CD4-positive, alpha-beta T cell treated with Interleukin-2 at 100 ng/mL for 4 hours (primary cell): ENCODE measurements around the gene ST8SIA6.
"Not testable (repeated sequence)": the region's sequence is repeated elsewhere in the genome, so short reads cannot be mapped to it uniquely, and the experiment has no call there.

ENCODE experiments used
- DNase-seq: peaks from one replicate; pipeline ENCODE4 v3.0.0-alpha.2; 2020; ENCODE audit warnings: low spot score

Gene ST8SIA6

DNA sequence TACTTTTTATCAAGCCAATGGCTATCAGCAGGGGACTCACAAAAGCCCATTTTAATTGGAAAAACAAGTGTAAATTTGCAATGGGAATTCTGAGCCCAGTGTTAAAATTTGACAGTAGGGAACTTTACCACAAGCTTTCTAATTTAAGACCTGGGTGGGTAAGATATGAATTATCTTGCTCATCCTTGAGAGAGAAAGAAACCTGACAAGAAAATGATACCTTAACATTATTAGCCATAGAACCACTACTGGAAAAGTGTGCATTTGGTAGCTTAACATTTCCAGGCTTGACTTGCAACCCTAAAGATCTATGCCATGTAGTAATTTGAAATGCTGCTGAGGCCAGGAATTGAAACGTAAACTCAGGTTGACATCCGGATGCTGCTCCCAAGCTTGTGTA, 2.7 kb upstream of the ST8SIA6 start:
- no peak for DNase-seq

DNA sequence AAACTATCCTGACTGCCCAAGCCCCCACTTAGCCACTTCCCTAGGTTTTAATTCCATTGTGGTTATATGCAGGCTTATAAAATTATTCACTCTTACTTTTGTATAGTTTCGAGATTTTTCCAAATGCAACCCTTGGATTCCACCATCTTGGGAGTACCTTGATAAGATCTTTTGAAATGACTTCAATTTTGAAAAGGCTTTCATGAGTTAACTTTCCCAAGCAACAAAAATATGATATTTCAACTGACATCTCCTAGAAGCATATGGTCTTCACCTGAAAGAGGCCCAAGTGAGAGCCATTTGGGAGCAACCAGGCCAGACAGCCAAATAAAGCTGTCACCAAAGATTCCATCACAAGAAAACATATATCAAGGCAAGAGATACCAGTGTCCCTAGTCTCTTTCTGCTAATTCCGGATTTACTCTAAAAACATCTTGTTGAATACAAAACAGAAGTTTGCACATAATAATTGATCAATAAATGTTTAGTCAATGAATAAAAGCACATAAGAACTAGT, 1.7 kb upstream of the ST8SIA6 start:
- DNase-seq, result no peak

DNA sequence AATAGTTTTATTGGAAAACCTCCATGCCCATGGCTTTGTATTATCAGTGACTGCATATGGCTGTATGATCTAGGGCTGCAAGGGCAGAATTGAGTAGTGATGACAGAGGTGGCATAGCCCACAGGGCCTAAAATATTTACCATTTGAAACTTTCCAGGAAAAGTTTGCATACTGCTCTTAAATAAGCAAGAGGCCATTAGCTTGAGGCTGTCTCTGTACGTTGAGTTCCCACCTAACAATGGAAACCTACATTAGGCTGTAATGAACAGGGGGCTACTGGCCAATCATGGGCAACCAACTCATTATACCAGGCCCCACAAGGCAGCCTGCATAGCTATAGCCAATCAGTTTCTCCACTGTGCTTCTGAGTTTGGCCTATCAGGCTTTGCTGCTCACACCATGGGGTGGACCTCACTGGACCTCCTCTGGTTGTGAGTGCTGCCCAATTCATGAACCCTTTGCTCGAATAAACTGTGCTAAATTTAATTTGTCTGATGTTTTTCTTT, 673 bp upstream of the ST8SIA6 start:
- DNase-seq, result no peak

DNA sequence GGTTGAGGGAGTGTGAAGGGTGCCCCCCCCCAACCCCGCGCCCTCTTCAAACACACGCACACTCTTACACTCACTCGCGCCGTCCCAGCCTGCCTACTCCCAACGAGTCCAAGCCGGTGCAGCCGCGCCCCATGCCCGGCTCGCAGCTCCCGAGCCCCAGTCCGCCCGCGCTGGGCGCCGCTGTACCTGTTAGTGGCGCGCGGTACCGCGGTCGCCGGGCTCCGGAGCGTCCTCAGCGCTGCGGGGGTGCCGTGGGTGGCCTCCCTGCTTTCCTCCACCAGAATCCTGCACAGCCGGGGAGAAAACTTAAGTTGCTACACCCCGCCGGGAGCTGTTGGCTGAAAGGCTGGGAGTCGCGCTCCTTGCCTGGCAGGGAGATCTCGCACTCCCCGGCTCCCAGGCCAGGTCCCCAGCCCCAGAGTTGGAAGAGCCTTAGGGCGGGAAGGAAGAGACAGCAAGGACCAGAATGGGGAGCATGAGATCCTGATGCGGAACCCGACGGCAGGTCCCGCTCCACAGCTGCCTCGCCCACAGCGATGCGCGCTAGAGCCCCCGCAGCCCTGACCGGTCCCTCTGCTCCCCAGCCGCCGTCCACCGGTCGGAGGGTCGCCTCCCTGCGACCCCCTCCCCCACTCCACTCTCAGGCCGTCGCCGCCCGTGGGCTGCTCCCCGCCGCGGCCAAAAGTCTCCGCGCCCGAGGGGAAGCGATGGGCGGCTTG, 863 bp downstream of the ST8SIA6 start:
- DNase-seq, result peak; percentile 26

DNA sequence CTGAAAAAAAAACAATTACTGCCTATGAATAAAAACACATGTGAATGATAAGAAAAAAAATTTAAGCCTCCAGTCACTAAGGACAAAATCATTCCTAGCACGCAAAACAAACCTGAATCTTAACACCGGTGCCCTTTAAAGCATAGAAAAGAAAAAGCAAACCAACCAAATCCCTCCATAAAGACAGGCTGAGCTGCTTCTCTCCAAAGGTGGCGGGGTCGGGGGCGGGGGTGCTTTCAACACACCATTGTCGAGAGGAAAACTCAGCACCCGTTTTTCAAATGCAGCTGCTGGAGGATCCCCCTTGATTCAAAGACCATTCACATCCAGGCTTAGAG, 1.4 kb downstream of the ST8SIA6 start:
- DNase-seq, result no peak

DNA sequence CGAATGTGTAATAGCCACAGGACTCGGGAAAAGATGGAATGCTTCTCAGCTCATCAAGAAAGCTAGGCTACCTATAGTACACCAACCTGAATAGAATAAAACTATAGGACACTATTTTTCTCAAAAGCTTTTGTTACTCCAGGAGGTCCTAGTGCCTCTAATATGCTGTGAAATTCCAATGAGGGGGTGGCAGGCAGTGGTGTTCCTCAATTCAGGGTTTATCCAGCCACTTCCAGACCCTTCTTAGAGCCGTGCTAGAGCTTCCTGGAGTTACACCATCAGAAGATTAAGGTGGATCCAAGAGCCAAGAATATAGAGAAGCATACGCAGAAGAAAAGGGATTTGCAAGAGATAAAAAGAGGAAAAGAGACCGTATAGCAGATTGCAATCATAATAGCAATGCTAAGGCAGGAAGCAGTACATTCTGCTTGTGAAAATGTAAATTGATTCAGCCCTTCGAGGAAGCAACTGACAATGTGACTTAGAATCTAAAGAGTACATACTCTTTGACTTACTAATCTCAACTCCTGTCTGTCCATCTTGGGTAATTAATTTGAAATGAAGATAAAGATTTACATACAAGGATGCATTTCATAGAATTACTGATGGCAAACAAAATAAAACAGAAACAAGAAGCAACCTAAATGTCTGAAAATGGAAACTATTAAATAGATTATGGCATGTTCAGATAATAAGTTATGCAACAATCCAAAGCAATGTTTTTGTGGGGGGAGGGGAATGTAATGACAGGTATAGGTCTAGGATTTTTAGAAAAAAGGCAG, 2.1 kb downstream of the ST8SIA6 start:
- no peak for DNase-seq

DNA sequence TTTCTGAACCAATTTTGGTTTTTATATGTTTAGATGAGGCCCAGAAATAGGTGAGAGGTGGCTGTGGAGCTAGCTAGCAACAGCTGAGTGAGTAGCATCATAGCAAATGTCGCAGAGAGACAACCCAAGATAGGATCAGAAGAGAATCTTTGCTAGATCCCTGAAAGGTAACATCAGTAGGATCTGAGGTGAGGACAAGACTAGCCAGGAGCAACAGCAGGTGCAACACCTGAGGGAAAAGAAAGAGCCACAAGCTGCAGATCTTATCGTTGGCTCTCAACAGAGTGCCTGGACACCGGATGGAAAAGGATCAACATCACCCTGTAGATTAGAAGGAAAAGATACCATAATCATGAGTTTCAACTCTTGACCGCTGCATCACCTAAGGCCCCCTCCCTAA, 4.4 kb downstream of the ST8SIA6 start:
- no peak for DNase-seq

DNA sequence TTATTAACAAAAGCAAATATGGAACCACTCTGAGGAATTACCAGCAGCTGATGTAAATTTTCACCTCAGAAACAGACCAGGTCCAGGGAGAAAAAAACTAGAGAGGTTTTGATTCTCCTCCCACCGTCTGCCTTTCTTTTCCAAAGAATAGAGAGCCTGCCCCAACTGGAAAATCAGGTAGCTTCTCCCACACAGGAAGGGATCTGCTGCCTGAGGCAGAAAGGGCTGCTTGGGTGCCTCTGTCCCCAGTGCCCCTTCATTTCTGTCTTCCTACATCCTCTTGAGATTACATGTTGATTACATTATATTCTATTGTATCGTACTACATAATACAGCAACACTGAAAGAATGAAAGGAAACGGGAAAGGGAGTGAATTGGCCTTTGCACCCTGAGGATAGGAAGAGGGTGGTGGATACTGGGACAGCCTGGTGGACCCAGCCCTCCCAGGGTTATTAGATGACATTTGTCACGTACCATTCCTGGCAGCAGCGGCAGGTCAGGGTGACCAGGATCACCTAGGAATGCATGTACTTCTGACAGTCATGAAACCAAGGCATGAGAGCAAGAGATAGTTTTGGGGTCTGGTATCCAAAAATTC, 8.9 kb downstream of the ST8SIA6 start:
- no peak for DNase-seq

DNA sequence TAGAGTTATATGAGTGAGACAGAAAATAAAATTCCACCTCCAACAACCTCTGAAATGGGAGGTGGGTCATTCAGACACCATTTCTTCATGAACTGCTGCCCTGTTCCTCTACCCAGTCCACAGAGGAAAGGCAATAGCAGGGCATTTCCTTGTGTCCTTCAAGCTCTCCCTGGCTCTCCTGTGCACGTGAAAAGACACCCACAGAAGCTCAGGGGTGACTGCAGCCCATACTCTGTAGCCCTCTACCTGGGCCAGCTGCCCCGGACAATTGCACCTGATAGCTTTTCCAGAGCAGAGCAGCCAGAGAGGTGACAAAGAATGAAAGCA, 10.0 kb downstream of the ST8SIA6 start:
- no peak for DNase-seq

DNA sequence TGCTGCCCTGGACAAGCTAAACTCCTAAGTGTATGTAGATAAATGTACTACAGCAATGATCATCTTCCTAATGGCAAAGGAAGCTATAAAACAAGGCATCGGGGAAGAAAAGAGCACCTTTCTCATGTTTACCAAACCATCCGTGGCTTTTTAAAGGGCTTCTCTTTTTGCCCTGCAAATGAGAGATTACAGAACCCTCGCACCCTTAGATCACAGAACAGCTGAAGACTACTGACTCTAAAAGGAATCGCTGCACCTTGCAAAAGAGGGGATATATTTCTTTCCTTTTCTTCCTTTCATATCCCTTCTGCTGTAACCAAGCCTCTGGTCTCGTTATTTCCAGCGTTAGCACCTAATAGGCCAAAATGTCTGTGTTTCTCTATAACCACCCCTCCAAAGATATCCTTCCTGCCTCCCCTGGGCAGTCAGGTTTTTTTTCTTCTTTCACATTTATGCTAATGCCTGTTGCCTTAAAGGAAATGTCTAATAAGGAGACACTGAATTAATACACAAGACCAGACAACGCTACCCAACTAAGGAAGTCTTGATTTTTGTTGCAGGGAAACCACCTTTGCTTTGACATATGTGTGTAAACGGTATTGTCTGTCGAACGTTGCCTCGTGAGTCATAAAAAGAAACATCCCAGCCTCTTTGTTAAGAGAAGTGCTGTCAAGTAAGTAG, 10.5 kb downstream of the ST8SIA6 start:
- DNase-seq, result peak; percentile 61

DNA sequence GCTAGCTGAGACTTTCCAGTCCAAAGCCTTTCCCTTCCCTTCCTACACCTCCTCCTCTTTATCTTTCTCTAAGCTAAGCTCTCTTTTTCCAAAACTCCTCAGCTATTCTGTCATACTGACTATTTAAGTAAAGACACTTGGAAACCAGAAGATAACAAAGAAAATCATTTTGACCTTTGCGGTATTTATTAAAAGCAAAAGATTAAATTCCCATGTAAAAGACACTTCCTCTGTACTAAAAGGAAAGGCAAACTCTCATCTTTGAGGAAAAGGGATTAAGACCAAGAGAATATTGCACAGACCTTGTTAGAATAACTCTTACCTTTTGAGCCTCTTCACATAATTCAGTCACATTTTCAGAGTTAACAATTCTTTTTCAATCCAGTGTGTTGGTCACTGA, 15.8 kb downstream of the ST8SIA6 start:
- no peak for DNase-seq

DNA sequence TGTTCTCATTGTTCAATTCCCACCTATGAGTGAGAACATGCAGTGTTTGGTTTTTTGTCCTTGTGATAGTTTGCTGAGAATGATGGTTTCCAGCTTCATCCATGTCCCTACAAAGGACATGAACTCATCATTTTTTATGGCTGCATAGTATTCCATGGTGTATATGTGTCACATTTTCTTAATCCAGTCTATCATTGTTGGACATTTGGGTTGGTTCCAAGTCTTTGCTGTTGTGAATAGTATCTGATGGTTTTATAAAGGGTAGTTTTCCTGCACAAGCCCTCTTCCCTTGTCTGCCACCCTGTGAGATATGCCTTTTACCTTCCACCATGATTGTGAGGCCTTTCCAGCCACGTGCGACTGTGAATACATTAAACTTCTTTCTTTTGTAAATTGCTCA, 17.8 kb downstream of the ST8SIA6 start:
- not testable (repeated sequence) for DNase-seq

DNA sequence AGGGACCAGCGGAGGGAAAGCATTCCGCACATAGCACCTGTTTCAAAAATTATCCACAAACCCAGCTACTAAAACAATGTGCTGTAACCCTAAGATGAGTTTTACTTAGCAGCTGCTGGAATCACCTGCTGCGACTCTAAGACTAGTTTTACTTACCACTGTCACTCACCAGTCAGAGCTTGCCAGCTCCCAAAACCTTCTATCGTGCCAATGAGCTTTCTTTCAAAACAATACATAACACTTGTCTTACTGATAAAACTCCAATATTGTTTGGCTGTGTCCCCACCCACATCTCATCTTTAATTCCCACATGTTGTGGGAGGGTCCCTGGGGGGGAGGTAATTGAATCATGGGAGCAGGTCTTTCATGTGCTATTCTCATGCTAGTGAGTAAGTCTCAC, 18.4 kb downstream of the ST8SIA6 start:
- no peak for DNase-seq

DNA sequence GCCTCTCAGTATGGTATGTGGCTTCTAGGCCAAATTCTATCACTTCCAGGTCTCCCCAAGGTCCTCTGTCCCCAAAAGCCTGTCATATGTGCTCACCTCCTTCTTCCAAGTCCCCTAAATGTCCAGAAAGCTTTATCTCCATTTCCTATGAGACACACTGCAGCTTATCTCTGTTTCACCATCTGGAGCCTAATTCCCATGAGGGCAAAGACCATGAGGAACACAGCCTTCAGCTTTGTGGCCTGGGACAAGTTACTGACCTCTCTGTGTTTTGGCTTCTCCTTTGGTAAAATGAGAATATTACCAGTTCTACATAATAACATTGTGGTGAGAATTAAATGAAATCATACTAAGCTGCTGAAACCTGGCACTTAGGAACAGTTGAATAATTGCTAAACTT, 19.2 kb downstream of the ST8SIA6 start:
- DNase-seq, result no peak

DNA sequence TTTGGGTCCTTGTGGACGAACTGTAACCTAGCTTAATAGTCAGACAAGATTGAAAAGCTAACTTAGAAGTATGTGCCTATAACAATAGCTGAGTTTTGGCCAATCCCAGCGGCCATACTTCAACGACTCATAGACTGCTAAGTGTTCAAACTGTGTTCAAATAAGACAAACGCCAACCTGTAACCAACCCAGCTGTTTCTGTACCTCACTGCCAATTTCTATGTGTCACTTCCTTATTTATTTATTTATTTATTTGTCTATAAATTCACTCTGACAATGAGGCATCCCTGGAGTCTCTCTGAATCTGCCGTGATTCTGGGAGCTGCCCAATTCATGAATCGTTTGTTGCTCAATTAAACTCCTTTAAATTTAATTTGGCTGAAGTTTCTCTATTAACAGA, 21.7 kb downstream of the ST8SIA6 start:
- DNase-seq, result no peak

DNA sequence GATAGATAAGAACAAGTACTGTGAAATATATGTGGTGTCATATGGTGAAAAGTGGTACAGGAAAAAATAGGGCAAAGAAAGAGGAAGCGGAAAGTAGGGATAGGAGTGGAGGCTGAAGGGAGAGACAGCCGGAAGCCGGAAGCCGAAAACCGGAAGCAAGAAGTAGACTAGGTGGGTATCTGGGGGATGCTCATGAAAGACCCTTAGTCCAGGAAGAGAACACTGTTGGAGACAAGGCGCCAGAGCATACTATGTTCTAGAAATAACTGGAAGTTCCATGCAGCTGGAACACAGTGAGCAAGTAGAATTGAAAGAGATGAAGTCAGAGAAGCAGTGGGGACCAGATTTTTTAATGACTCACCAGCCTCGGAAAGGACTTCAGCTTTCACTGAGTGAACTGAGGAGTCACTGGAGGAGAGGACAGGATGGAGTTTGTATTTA, 22.5 kb downstream of the ST8SIA6 start:
- DNase-seq, result no peak

DNA sequence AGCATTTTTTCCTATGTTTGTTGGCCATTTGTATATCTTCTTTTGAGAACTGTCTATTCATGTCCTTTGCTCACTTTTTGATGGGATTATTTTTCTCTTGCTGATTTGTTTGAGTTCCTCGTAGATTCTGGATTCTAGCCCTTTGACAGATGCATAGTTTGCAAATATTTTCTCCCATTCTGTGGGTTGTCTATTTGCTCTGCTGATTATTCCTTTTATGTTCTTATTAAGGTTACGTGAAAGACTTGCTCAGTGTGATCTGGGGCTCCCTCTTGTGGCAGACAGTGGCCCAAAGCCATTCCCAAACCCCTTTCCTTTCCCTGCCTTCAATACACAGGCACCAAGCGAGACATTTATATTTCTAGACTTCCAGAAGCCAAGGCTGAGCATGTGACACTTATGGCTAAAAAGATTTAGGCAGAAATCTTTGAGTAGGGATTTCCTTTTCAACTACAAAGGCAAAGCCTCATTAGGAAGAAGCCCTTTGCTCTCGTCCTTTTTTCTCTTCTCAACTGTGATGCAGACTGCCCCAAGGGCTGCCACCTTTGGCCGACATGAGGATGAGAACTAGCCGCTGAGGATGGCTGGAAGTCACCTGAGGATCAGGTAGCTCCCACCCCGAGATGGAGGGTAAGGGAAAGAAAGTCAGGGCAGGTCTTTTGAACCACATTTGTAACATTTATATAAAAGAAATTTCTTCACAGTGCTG, 23.6 kb downstream of the ST8SIA6 start:
- DNase-seq, result peak; percentile 73

DNA sequence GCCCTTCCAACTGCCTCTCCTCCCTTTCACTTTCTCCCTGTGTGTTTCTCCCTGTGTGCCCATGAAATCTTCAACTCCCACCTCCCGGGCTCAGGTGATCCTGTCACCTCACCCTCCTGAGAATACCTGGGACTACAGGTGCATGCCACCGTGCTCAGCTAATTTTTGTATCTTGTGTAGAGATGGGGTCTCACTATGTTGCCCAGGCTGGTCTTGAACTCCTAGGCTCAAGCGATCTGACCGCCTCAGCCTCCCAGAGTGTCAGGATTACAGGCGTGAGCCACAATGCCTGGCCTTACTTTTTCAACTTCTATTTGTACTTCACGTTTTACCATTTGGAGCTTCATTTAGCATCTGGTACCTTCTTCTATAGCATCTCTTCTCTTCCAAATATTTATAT, 24.9 kb downstream of the ST8SIA6 start:
- no peak for DNase-seq

DNA sequence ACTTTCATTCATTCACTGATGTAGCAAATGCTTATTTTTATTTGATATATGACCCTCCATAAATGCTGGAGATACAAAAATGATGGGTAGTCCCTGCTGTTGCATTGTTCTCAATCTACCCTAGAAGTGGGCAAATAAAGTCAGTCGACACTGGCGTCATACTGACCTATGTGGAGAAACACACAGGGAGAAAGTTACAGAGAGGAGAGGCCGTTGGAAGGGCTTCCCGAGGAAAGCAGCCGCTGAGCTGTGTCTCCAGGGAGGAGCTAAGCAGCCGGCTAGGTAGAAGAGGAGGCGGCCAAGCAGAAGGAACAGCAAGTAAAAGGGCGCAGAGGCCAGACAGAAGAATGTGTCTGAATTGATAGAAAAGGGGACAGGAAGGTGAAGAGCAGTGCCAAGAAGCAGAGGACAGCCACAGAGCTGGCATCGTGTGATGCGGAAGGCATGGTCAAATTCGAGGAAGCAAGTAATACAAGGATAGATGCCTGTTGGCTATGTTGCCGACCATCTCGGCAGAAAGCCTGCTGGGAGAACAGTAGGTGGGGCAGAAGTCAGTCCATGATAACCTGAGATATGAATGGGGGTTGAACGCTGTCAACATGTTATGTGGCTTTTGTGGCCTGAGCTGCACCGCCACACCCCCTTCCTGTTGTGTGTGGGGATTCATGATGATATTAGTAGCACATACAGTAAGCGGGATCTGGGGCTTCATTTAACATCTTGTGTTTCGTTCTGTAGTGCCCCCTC, 25.9 kb downstream of the ST8SIA6 start:
- DNase-seq, result peak; percentile 82

DNA sequence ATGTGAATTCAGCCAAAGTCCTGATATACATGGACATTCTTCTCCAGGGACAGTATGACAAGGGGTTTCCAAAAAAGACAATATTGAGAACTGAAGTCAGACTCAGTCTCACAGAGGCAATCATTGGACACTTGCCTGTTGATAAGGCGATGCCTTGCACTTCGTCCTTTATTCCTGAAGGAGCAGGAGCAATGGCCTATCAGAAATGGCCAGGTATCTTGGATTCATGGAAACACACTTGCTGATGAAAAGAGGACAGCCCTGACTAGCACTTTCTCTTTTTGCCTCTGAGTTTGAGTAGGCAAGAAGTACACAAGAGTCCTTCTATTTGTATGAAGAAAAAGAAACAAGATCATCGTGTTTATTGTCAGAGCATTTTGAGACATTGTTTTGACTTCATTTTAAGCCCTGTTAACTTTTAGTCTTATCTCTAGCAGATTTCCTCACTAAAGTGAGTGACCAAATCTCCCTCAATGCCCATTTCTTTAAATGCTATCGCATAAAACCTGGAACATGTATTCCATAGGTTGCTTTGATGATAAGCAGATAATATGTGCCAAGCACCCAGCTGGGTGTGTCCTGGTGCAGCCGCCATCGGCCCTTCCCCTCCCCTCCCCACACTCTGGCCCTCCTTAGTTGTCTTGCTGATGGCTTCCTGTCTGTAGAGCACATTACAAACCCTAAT, 26.6 kb downstream of the ST8SIA6 start:
- DNase-seq, result peak; percentile 16

DNA sequence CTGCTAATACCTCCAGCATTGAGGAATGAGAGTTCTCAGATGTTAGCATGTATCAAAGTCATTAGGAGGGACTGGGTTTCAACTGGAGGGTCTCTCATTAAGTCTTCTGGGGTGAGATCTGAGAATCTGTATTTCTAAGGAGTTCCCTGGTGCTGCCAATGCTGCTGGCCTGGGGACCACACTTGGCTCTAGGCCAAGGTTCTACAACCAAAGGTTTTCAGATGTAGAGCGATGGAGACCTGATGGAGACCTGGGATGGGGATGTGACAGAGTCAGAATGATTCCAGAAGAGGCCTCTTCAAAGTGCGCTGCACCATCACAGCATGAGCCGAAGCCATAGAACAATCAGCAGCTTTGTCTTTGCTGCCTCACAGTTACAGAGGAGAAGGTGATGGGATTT, 27.2 kb downstream of the ST8SIA6 start:
- DNase-seq, result no peak
